ENCODE measurements around the gene BLMH. TPM values are rescaled to one million over a fixed set of nuclear protein-coding genes. Genes with fewer than 3 reads are reported as not detected.

Gene BLMH
- total and polyA plus RNA-seq, 2 experiments from 2014 or later = 36.4 to 58.7 TPM

GRCh38 chr17:30234296-30234695, 57.4 kb downstream of the BLMH start:
- no peaks in the 10 kb centered on the region for H3F3A ChIP-seq (replicated peaks; ENCODE audit: low read depth)
- no peak overlapping the region for H3K4me2 ChIP-seq
- ATAC-seq (no peak), DNase-seq (ENCODE audit: low spot score) (no peak)
- no peaks in the 10 kb centered on the region for H3K79me2 ChIP-seq (replicated peaks; ENCODE audit: insufficient read depth)
- Mint-ChIP-seq H3K4me3 (no peak overlapping the region), H3K4me1 (peaks cover 27% of the 10 kb centered on the region), H3K27ac (no peak overlapping the region), H3K9me3 (no peaks in the 10 kb centered on the region), H3K27me3 (ENCODE audit: insufficient read depth, low read depth, poor library complexity) (peaks cover 63% of the 10 kb centered on the region), H3K36me3 (ENCODE audit: low read depth) (no peaks in the 10 kb centered on the region)
- no peak overlapping the region for H3K27ac ChIP-seq (ENCODE audit: low read depth)
- H2AFZ ChIP-seq = no peak overlapping the region
- H3K4me1 ChIP-seq (ENCODE audit: insufficient read depth) = peaks cover 26% of the 10 kb centered on the region
- TF ChIP-seq CREB1 (CRISPR knock-in tag; IDR thresholded peaks at IDR 0.05; ENCODE audit: low read depth) (no peak), EZH2phosphoT487 (IDR thresholded peaks at IDR 0.05; ENCODE audit: unreplicated experiment) (no peak), JUNB (IDR thresholded peaks at IDR 0.05; ENCODE audit: unreplicated experiment) (no peak), ZNF331 (CRISPR knock-in tag; IDR thresholded peaks at IDR 0.05; ENCODE audit: low read depth) (no peak), ZNF462 (CRISPR knock-in tag; IDR thresholded peaks at IDR 0.05) (no peak), STAT1 (IDR thresholded peaks at IDR 0.05; ENCODE audit: unreplicated experiment) (no peak), POLR2AphosphoS5 (IDR thresholded peaks at IDR 0.05; ENCODE audit: low read depth) (no peak), ZNF114 (CRISPR knock-in tag; IDR thresholded peaks at IDR 0.05) (no peak), EZH2 (IDR thresholded peaks at IDR 0.05; ENCODE audit: low read depth, unreplicated experiment) (no peak)
- TF ChIP-seq, protein P1, sequence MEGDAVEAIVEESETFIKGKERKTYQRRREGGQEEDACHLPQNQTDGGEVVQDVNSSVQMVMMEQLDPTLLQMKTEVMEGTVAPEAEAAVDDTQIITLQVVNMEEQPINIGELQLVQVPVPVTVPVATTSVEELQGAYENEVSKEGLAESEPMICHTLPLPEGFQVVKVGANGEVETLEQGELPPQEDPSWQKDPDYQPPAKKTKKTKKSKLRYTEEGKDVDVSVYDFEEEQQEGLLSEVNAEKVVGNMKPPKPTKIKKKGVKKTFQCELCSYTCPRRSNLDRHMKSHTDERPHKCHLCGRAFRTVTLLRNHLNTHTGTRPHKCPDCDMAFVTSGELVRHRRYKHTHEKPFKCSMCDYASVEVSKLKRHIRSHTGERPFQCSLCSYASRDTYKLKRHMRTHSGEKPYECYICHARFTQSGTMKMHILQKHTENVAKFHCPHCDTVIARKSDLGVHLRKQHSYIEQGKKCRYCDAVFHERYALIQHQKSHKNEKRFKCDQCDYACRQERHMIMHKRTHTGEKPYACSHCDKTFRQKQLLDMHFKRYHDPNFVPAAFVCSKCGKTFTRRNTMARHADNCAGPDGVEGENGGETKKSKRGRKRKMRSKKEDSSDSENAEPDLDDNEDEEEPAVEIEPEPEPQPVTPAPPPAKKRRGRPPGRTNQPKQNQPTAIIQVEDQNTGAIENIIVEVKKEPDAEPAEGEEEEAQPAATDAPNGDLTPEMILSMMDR (conservative IDR thresholded peaks at IDR 0.05; ENCODE audit: low read depth in 2 of 2) = no peak
- TF ChIP-seq, protein P2, sequence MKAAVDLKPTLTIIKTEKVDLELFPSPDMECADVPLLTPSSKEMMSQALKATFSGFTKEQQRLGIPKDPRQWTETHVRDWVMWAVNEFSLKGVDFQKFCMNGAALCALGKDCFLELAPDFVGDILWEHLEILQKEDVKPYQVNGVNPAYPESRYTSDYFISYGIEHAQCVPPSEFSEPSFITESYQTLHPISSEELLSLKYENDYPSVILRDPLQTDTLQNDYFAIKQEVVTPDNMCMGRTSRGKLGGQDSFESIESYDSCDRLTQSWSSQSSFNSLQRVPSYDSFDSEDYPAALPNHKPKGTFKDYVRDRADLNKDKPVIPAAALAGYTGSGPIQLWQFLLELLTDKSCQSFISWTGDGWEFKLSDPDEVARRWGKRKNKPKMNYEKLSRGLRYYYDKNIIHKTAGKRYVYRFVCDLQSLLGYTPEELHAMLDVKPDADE (IDR thresholded peaks at IDR 0.05) = no peak
- TF ChIP-seq, protein P3, sequence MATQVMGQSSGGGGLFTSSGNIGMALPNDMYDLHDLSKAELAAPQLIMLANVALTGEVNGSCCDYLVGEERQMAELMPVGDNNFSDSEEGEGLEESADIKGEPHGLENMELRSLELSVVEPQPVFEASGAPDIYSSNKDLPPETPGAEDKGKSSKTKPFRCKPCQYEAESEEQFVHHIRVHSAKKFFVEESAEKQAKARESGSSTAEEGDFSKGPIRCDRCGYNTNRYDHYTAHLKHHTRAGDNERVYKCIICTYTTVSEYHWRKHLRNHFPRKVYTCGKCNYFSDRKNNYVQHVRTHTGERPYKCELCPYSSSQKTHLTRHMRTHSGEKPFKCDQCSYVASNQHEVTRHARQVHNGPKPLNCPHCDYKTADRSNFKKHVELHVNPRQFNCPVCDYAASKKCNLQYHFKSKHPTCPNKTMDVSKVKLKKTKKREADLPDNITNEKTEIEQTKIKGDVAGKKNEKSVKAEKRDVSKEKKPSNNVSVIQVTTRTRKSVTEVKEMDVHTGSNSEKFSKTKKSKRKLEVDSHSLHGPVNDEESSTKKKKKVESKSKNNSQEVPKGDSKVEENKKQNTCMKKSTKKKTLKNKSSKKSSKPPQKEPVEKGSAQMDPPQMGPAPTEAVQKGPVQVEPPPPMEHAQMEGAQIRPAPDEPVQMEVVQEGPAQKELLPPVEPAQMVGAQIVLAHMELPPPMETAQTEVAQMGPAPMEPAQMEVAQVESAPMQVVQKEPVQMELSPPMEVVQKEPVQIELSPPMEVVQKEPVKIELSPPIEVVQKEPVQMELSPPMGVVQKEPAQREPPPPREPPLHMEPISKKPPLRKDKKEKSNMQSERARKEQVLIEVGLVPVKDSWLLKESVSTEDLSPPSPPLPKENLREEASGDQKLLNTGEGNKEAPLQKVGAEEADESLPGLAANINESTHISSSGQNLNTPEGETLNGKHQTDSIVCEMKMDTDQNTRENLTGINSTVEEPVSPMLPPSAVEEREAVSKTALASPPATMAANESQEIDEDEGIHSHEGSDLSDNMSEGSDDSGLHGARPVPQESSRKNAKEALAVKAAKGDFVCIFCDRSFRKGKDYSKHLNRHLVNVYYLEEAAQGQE (IDR thresholded peaks at IDR 0.05; ENCODE audit: unreplicated experiment) = no peak
- H3K9me2 ChIP-seq (ENCODE audit: insufficient read depth) = no peaks in the 10 kb centered on the region
- H3K4me3 ChIP-seq = no peak overlapping the region
- H3K27me3 ChIP-seq (ENCODE audit: insufficient read depth) = peaks cover 71% of the 10 kb centered on the region
- no peaks in the 10 kb centered on the region for H3K36me3 ChIP-seq (ENCODE audit: insufficient read depth)
- H4K20me1 ChIP-seq (replicated peaks; ENCODE audit: insufficient read depth) = no peaks in the 10 kb centered on the region
